GM21529 (cell line): ENCODE data around the gene CDC16.
"Not testable (repeated sequence)": the region's sequence is repeated elsewhere in the genome, so short reads cannot be mapped to it uniquely, and the experiment has no call there.

Source experiments
- ATAC-seq: cut with Tn5 transposase; IDR thresholded peaks from one replicate; pipeline ENCODE4 v1.9.1; 2021; ENCODE audit not compliant: unreplicated experiment

The CDC16 gene

DNA sequence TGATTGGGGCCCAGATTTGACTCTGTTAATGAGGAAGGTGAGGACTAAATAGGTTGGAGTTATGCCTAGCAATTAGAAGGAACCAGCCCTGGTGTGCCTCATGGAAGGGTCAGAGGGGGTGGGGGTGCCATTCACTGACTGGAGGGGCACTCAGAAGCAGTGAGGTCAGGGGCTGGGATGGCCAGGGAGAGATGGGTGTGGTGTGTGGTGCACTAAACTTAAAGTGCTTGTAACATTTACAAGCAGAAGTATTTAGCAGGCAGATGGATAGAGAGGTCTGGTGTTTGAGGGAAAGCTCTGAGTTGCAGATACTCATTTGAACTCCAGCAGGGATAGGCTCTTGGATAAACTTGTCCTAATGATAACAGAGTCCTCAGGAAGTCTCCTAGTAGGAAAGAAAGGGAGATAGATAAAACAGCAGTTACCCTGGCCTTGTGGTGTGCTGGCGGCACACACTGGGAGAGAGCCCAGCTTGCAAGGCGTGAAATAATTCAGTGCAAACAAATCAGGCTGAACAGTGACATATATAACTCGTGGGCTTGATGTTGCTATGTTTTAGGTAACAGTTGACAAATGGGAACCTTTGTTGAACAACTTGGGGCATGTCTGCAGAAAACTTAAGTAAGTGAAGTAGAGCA is 26.8 kb downstream of the CDC16 start:
- no peak for ATAC-seq

DNA sequence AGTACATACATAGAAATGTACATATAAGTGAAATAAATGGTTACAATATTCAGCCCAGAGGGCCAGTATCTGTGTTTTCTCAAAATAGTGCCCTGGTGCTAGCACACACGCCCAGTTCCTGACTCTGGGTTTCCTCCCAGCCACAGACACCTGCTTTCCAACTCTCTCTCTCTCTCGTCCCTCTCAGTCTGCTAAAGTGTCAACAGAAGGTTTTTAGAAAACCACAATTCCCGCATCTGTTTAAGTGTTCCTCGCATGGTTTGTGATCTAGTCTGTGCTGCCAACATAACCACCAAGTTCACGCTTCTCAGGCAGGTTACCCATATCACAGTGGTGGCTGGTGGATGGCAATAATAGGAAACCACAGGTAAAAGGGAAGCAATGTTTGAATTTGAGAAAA is 28.9 kb downstream of the CDC16 start:
- ATAC-seq, result peak; percentile 50

GRCh38 chr13:114264313-114264712 is 29.6 kb downstream of the CDC16 start:
- ATAC-seq, result not testable (repeated sequence)

DNA sequence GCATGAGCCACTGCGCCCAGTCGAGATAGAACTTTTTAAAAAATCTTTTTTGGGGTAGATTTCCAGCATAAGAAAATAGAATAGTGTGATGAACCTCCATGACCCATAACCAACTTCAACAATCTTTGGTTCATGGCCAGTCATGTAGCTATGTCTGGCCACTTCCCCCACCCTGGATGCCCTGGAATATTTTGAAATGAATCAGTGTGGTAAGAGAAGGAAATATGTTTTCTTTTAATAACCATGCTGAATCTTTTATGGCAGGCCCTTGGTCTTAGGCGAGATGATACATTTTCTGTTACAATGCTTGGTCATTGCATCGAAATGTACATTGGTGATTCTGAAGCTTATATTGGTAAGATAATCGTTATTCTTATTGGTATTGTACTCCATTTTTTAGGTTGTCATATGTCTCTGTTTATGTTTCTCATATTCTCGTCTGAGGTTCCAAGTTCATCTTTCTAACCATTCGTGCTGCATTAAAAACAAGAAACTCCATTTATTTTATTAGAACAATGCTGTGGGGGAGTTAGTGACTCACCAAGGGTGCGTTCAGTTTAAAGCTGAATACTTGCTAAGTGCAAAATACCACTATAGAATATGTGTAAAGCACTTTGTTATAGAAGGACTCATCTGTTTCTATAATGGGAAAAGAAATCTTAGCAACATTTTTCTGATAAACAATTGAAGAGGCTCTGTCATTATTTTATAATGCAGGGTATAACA is 30.4 kb downstream of the CDC16 start:
- ATAC-seq, result no peak

- ATAC-seq, result no peak
These were observed 31.5 kb downstream of the CDC16 start for GRCh38 chr13:114266241-114266640.

GRCh38 chr13:114268344-114269280 is 33.9 kb downstream of the CDC16 start:
- no peak for ATAC-seq

DNA sequence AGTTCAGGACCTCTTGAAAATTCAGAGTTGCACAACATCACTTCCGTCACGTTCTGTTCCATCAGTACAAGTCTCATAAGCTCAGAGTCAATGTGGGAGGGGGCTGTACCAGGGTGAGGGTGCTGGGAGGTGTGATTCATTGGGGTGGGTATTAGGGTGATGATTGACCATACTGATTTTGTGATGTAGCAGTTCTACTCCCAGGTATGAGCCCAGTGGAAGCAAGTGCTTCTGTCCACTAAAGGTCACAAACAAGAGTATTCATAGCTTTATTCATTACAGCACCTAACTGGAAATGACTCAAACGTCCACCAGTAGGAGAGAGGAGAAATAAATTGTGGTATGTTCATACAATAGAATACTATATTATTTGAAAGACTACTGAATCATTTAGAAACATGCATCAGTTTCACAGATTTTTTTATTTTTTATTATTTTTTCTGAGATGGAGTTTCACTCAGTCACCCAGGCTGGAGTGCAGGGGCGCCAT is 34.6 kb downstream of the CDC16 start:
- ATAC-seq, result no peak

DNA sequence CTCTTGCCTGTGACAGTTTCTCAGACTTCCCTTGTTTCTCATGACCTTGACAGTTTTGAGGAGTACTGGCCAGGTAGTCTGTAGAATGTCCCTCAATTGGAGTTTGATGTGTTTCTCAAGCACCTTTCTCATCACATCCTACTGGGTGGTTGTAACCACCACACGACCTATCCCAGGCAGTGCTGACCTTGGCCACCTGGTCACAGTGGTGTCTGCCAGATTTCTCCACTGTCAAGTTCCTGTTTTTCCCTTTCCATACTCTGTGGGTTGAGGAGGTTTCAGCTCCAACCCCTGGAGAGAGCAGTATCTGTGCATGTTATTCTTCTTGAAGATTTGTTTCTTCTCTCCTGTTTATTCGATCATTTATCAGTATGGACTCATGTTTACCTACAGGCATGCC is 38.3 kb downstream of the CDC16 start:
- ATAC-seq, result no peak

DNA sequence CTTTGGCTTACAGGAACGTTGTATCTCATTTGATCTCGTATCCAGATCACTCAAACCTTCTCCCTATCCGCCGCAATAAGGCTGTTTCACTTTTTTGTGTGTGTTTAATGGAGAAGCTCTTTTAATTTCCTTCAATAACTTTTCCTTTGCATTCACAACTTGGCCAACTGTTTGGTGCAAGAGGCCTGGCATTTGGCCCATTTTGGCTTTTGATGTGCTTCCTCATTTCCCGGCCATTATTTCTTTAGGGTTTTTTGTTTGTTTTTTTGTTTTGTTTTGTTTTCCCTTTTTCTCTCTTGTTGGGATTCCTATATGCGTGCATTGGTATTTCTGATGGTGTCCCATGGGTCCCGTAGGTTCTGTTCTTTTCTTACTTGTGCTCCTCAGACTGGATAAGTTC is 40.6 kb downstream of the CDC16 start:
- ATAC-seq, result no peak

- no peak for ATAC-seq
These were observed 44.4 kb downstream of the CDC16 start for GRCh38 chr13:114279146-114279545.

DNA sequence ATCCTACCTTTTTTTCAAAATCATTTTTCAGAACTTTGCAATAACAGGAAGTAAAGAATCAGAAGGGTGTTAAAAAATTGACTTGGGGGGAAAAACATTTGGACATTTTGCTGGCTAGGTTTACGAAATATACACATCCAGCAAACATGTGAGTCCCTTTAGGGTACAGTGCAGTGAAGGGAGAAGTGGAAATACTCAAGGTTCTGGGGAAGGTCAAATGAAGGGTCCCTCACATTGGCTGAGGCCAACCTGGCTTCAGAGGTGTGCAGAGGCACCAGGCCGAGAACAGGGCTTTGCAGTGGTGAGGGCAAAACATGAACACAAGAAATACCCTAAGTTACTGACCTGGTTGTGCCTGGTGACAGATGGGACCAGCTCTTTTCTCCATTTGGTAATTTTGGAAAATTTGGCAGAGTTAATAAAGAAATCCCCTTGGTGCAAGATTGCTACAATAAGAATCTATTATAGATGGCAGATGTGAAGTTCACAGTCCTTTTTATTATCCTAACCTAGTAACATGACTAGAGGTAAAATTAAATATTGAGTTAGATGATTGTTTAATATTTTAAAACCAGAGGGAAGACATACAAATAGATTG is 45.2 kb downstream of the CDC16 start:
- no peak for ATAC-seq

GRCh38 chr13:114281351-114282040 is 46.8 kb downstream of the CDC16 start, which contains the start of gene UPF3A:
Gene UPF3A (plus strand): TSS chr13:114281601. CDS start chr13:114281640, 39 bp downstream.
- ATAC-seq, result peak; percentile 65

- ATAC-seq, result peak; percentile 58
These were observed 47.5 kb downstream of the CDC16 start for GRCh38 chr13:114282041-114282670.

DNA sequence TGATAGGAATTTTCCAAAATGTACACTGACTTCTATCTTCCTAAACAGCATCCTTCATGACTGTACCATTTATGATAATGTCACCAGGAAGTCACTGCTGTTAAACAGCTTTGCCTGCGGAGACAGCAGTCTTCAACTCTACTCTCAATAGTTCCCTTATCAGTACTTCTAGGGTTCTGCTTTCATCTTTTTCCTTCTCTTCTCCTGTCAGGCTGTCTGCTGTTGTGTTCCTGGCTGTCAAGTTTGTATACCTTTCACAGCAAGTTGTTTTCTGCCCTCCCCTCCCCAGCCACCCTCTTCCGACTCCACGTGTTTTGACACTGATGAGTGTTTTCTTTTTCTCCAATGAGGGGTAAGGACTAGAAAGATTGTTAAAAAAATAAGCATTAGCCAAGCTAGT is 48.9 kb downstream of the CDC16 start:
- no peak for ATAC-seq

- no peak for ATAC-seq
These were observed 50.0 kb downstream of the CDC16 start for GRCh38 chr13:114284680-114285079.

GRCh38 chr13:114285166-114285808 is 50.6 kb downstream of the CDC16 start:
- ATAC-seq, result no peak

DNA sequence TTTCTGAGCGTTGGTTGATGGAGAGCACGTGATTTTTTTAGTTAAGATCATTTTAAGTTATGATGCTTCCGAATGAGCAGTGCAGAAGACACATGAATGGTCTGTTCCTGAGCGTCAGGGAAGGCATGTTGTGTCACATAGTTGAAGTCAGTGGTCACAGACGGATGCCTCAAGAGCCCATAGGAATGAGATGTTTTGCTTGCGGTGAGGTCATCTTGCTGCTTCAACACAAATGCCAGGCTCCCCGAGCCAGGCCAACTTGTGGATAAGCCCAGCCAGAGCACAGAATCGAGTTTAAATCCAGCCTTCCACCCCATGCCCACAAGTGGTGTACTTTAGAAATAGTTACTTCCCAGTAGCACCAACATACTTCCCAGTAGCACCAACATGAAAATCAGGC is 52.1 kb downstream of the CDC16 start:
- no peak for ATAC-seq

- no peak for ATAC-seq
These were observed 53.5 kb downstream of the CDC16 start for GRCh38 chr13:114288157-114288591.

DNA sequence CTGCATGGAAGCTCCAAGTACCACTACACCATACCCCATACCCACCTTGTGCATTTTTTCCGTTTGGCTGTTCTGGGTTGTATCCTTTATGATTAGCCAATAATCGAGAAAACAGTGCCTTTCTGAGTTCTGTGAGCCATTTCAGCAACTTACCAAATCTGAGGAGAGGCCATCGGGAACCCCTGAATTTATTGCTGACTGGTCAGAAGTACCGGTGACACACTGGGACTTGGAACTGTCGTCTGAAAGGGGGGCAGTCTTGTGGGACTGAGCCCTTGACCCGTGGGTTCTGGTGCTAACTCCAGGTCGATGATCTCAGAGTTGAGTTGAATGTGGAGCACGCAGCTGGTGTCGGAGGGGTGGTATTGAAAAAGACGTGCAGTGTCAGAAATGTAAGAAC is 61.8 kb downstream of the CDC16 start:
- no peak for ATAC-seq
